Ectodermal cell (in vitro differentiated cells): Measurements from ENCODE around the gene PGAP3. TPM values are rescaled to one million over a fixed set of nuclear protein-coding genes. Genes with fewer than 3 reads are reported as not detected.
A peak's percentile ranks its signal among the peaks of the same experiment; 100 is the strongest.

Source experiments
- H3K27ac ChIP-seq: 2 replicates; pipeline ENCODE4 v1.7.0; 2013; ENCODE audit warnings: mild to moderate bottlenecking, low read depth, low read length; ENCODE audit not compliant: insufficient read depth, poor library complexity, severe bottlenecking
- H3K27me3 ChIP-seq: 2 replicates; pipeline ENCODE4 v1.7.0; 2013; ENCODE audit warnings: mild to moderate bottlenecking, low read length; ENCODE audit not compliant: insufficient read depth, control insufficient read depth, poor library complexity, severe bottlenecking
- H3K36me3 ChIP-seq: one replicate; pipeline ENCODE4 v1.7.0; 2013; ENCODE audit warnings: low read length; ENCODE audit not compliant: control insufficient read depth, insufficient read depth
- H3K4me1 ChIP-seq: one replicate; pipeline ENCODE4 v1.7.0; 2013; ENCODE audit warnings: low read length; ENCODE audit not compliant: control insufficient read depth, insufficient read depth
- H3K4me3 ChIP-seq: 2 replicates; pipeline ENCODE4 v1.7.0; 2013; ENCODE audit warnings: low read depth, low read length, control low read depth; ENCODE audit not compliant: insufficient read depth
- H3K9me3 ChIP-seq: 2 replicates; pipeline ENCODE4 v1.7.0; 2013; ENCODE audit warnings: mild to moderate bottlenecking, low read length, moderate library complexity; ENCODE audit not compliant: control insufficient read depth
- WGBS, 2 experiments: methylation state at CpG; one replicate each; pipeline ENCODE4 v1.1.7; 2013; ENCODE audit warnings: missing lambda C conversion rate in 2 of 2; 5-methylcytosine and 5-hydroxymethylcytosine counted together
- polyA plus RNA-seq, 4 experiments: library from polyadenylated mRNA; stranded (reverse); fragments of 50-300 nt; gene quantifications; one replicate each; pipeline ENCODE4 v1.2.3, GENCODE V29; 2013

Gene PGAP3
- 20.3 TPM for polyA plus RNA-seq (2013, experiment 1 of 4)
- polyA plus RNA-seq (2013, experiment 2 of 4), result 17.9 TPM
- polyA plus RNA-seq (2013, experiment 3 of 4), result 13.2 TPM
- polyA plus RNA-seq (2013, experiment 4 of 4), result 16.9 TPM

- Histone ChIP-seq H3K27me3 (no peaks in the 10 kb centered on the region), H3K36me3 (no peaks in the 10 kb centered on the region), H3K9me3 (no peaks in the 10 kb centered on the region), H3K4me1 (peaks cover 10% of the 10 kb centered on the region), H3K4me3 (peak within 1 kb of the TSS; percentile 57), H3K27ac (no peak within 1 kb of the TSS)
- WGBS, 2 experiments, result 15 to 20% methylated on average over 45 of the region's 45 CpGs
Measured at GRCh38 chr17:39687546-39688474, at the start of gene PGAP3. Gene PGAP3, minus strand, starts transcription at chr17:39688057. Its CDS starts 43 bp downstream, at chr17:39688014.

GRCh38 chr17:39737206-39737759 is 49.4 kb upstream of the PGAP3 start:
- H3K4me3 ChIP-seq, result peak overlapping the region; percentile 46
- H3K27ac ChIP-seq, result no peak overlapping the region
- no peaks in the 10 kb centered on the region for H3K36me3 ChIP-seq
- H3K27me3 ChIP-seq, result peaks cover 48% of the 10 kb centered on the region
- 60 to 62% methylated on average over 13 of the region's 13 CpGs for WGBS, 2 experiments
- H3K4me1 ChIP-seq, result peaks cover 26% of the 10 kb centered on the region
- H3K9me3 ChIP-seq, result no peaks in the 10 kb centered on the region

- H3K4me3 ChIP-seq, result no peak overlapping the region
- H3K27ac ChIP-seq, result no peak overlapping the region
- WGBS, 2 experiments, result 82 to 88% methylated on average over 10 of the region's 10 CpGs
- H3K36me3 ChIP-seq, result no peaks in the 10 kb centered on the region
- peaks cover 26% of the 10 kb centered on the region for H3K4me1 ChIP-seq
- no peaks in the 10 kb centered on the region for H3K9me3 ChIP-seq
- peaks cover 48% of the 10 kb centered on the region for H3K27me3 ChIP-seq
Measured at GRCh38 chr17:39736319-39737165, 48.7 kb upstream of the PGAP3 start.

- peaks cover 46% of the 10 kb centered on the region for H3K27me3 ChIP-seq
- H3K36me3 ChIP-seq, result no peaks in the 10 kb centered on the region
- 80 to 83% methylated on average over 2 of the region's 2 CpGs for WGBS, 2 experiments
- H3K27ac ChIP-seq, result no peak overlapping the region
- H3K4me1 ChIP-seq, result peaks cover 25% of the 10 kb centered on the region
- no peak overlapping the region for H3K4me3 ChIP-seq
- no peaks in the 10 kb centered on the region for H3K9me3 ChIP-seq
Measured at GRCh38 chr17:39735882-39736281, 48.0 kb upstream of the PGAP3 start.

GRCh38 chr17:39732586-39732985 is 44.7 kb upstream of the PGAP3 start:
- H3K27me3 ChIP-seq, result peaks cover 13% of the 10 kb centered on the region
- peaks cover 1% of the 10 kb centered on the region for H3K4me1 ChIP-seq
- H3K27ac ChIP-seq, result no peak overlapping the region
- H3K9me3 ChIP-seq, result no peaks in the 10 kb centered on the region
- no peak overlapping the region for H3K4me3 ChIP-seq
- WGBS, 2 experiments, result 90 to 96% methylated on average over 3 of the region's 3 CpGs
- H3K36me3 ChIP-seq, result peaks cover 10% of the 10 kb centered on the region

- Histone ChIP-seq H3K4me1 (no peaks in the 10 kb centered on the region), H3K36me3 (peaks cover 18% of the 10 kb centered on the region), H3K4me3 (peak within 1 kb of the TSS; percentile 74), H3K9me3 (no peaks in the 10 kb centered on the region), H3K27me3 (no peaks in the 10 kb centered on the region), H3K27ac (no peak within 1 kb of the TSS)
- WGBS, 2 experiments, result 4% methylated on average over 65 of the region's 65 CpGs
Measured at GRCh38 chr17:39730095-39730921, 42.5 kb upstream of the PGAP3 start, which contains the start of gene MIEN1. Gene MIEN1, minus strand, starts transcription at chr17:39730532. Its CDS starts 37 bp downstream, at chr17:39730495.

- Histone ChIP-seq H3K4me1 (no peaks in the 10 kb centered on the region), H3K36me3 (peaks cover 22% of the 10 kb centered on the region), H3K27me3 (no peaks in the 10 kb centered on the region), H3K4me3 (peak overlapping the region; percentile 74), H3K27ac (no peak overlapping the region), H3K9me3 (no peaks in the 10 kb centered on the region)
- WGBS, 2 experiments, result 87 to 89% methylated on average over 6 of the region's 6 CpGs
Measured at GRCh38 chr17:39729280-39729851, 41.5 kb upstream of the PGAP3 start.

GRCh38 chr17:39727556-39727955 is 39.7 kb upstream of the PGAP3 start:
- 93% methylated on average over 10 of the region's 10 CpGs for WGBS, 2 experiments
- H3K36me3 ChIP-seq, result peaks cover 22% of the 10 kb centered on the region
- no peak overlapping the region for H3K27ac ChIP-seq

GRCh38 chr17:39726617-39727016 is 38.8 kb upstream of the PGAP3 start:
- no peaks in the 10 kb centered on the region for H3K4me1 ChIP-seq
- H3K9me3 ChIP-seq, result no peaks in the 10 kb centered on the region
- no peak overlapping the region for H3K4me3 ChIP-seq
- no peak overlapping the region for H3K27ac ChIP-seq
- peaks cover 22% of the 10 kb centered on the region for H3K36me3 ChIP-seq
- no peaks in the 10 kb centered on the region for H3K27me3 ChIP-seq
- WGBS, 2 experiments, result 91 to 93% methylated on average over 9 of the region's 9 CpGs

More at GRCh38 chr17:39727556-39727955, 39.7 kb upstream of the PGAP3 start:
- H3K9me3 ChIP-seq, result no peaks in the 10 kb centered on the region
- H3K4me1 ChIP-seq, result no peaks in the 10 kb centered on the region
- H3K4me3 ChIP-seq, result no peak overlapping the region
- no peaks in the 10 kb centered on the region for H3K27me3 ChIP-seq
